K562 (cell line): Measurements from ENCODE around the gene PXDC1. TPM values are rescaled to one million over a fixed set of nuclear protein-coding genes. Genes with fewer than 3 reads are reported as not detected.
A peak's percentile ranks its signal among the peaks of the same experiment; 100 is the strongest.

ENCODE experiments used
- ATAC-seq: fragments of 200-7000 bp; cut with Tn5 transposase; 3 replicates; pipeline ENCODE4 v1.9.1; 2020; ENCODE audit warnings: moderate library complexity
- BruUV-seq: library from RNA; stranded (reverse); fragments of 400-500 nt; replicated peaks from 2 replicates; lab custom pipeline; 2021; lab: Mats Ljungman, UMichigan
- CTCF ChIA-PET: fragments of 300-600 bp; formaldehyde crosslinking; extraction: SDS; loops from one replicate; lab custom pipeline; 2021; ENCODE audit warnings: low intra/inter-chr PET ratio; lab: Yijun Ruan, JAX
- POLR2A ChIA-PET: fragments of 300-600, 350-650 bp; sonication (Branson Sonifier 250); formaldehyde crosslinking; extraction: SDS; loops from one replicate; lab custom pipeline; 2021; ENCODE audit warnings: antibody characterized with exemption, inconsistent platforms; lab: Yijun Ruan, JAX
- DNase-seq, 4 experiments: peaks; one replicate each; pipeline versions ENCODE4 v3.0.0 to v3.0.0-alpha.2; 2011 to 2018; ENCODE audit warnings: low spot score in 3 of 4, mixed read lengths in 3 of 4; ENCODE audit errors: extremely low read depth in 1 of 4
- FAIRE-seq: peaks from 2 replicates; lab custom pipeline; 2011; peaks lifted over from hg19 to GRCh38; lab: Jason Lieb, UNC
- H2AFZ ChIP-seq: 2 replicates; pipeline ENCODE4 v1.6.0; 2011; ENCODE audit warnings: low read depth, low read length, control low read depth, inconsistent platforms
- H3K27ac ChIP-seq: fragments of 200-600 bp; 3 replicates; pipeline ENCODE4 v1.8.0; 2011; ENCODE audit warnings: low read depth, mild to moderate bottlenecking, control low read depth, inconsistent platforms, low read length, moderate library complexity, mixed read lengths; ENCODE audit errors: extremely low read depth
- H3K27me3 ChIP-seq, 2 experiments: fragments of 300-600 bp in 1 of 2; 2 replicates in 1 of 2; 3 replicates in 1 of 2; pipeline versions ENCODE4 v1.6.0 to v1.8.0; 2011; ENCODE audit warnings: inconsistent platforms in 2 of 2, low read length in 2 of 2, mild to moderate bottlenecking in 1 of 2, mixed read lengths in 1 of 2, moderate library complexity in 1 of 2; ENCODE audit not compliant: control insufficient read depth in 2 of 2, insufficient read depth in 2 of 2
- H3K36me3 ChIP-seq: fragments of 300-600 bp; 3 replicates; pipeline ENCODE4 v1.8.0; 2011; ENCODE audit warnings: mild to moderate bottlenecking, low read length, inconsistent platforms; ENCODE audit not compliant: control insufficient read depth, insufficient read depth
- H3K4me1 ChIP-seq, 2 experiments: fragments of 200-600 bp in 1 of 2; replicated peaks in 1 of 2; 2 replicates in 1 of 2; 3 replicates in 1 of 2; pipeline versions ENCODE4 v1.5.1 to v1.8.0; 2011; ENCODE audit warnings: inconsistent platforms in 2 of 2, low read length in 2 of 2, mild to moderate bottlenecking in 1 of 2, mixed read lengths in 1 of 2, moderate library complexity in 1 of 2; ENCODE audit not compliant: control insufficient read depth in 2 of 2, insufficient read depth in 2 of 2
- H3K4me2 ChIP-seq: 2 replicates; pipeline ENCODE4 v1.6.1; 2011; ENCODE audit warnings: low read length, control low read depth, inconsistent platforms, mixed read lengths; ENCODE audit not compliant: insufficient read depth
- H3K4me3 ChIP-seq: fragments of 200-600 bp; sonication (generic), shearing (Covaris generic); 2 replicates; pipeline ENCODE4 v1.5.1; 2016; ENCODE audit warnings: control low read depth, inconsistent platforms
- H3K79me2 ChIP-seq: fragments of 200-600 bp; 3 replicates; pipeline ENCODE4 v1.8.0; 2011; ENCODE audit warnings: low read length, inconsistent platforms; ENCODE audit not compliant: control insufficient read depth, insufficient read depth
- H3K9ac ChIP-seq, 2 experiments: 2 replicates each; pipeline versions ENCODE4 v1.6.0 to v1.6.1; 2011; ENCODE audit warnings: low read depth in 2 of 2, low read length in 2 of 2, control low read depth in 1 of 2, inconsistent platforms in 1 of 2, mild to moderate bottlenecking in 1 of 2, mixed read lengths in 1 of 2; ENCODE audit not compliant: insufficient read depth in 1 of 2
- H3K9me1 ChIP-seq: one replicate; pipeline ENCODE4 v1.6.0; 2011; ENCODE audit warnings: inconsistent platforms, mild to moderate bottlenecking, low read length, moderate library complexity; ENCODE audit not compliant: control insufficient read depth, insufficient read depth
- H3K9me3 ChIP-seq: replicated peaks from 2 replicates; pipeline ENCODE4 v1.5.1; 2011; ENCODE audit warnings: low read depth, low read length, inconsistent platforms; ENCODE audit not compliant: control insufficient read depth, insufficient read depth
- H4K20me1 ChIP-seq: replicated peaks from 2 replicates; pipeline ENCODE4 v1.6.1; 2011; ENCODE audit warnings: low read length, inconsistent platforms, mixed read lengths; ENCODE audit not compliant: control insufficient read depth, insufficient read depth
- CTBP1 ChIP-seq: fragments of 450-650 bp; IDR thresholded peaks from 2 replicates; pipeline ENCODE4 v1.6.1; 2016; ENCODE audit warnings: borderline replicate concordance
- FOXO4 ChIP-seq: fragments of 450-650 bp; formaldehyde crosslinking; IDR thresholded peaks from 2 replicates; pipeline ENCODE4 v1.4.0; 2020; ENCODE audit warnings: mild to moderate bottlenecking, moderate library complexity
- L3MBTL2 ChIP-seq: fragments of 450-650 bp; IDR thresholded peaks from 2 replicates; pipeline ENCODE4 v1.6.1; 2016; ENCODE audit warnings: mild to moderate bottlenecking, moderate library complexity
- NR4A1 ChIP-seq, 2 experiments: fragments of 250-450 bp in 1 of 2; fragments of 450-650 bp in 1 of 2; sonication (Bioruptor Pico) in 1 of 2; IDR thresholded peaks; 2 replicates each; pipeline versions ENCODE4 v1.4.0 to v1.6.1; 2016 to 2020; ENCODE audit warnings: mild to moderate bottlenecking in 2 of 2, missing compliant biosample characterization in 1 of 2, missing genetic modification characterization in 1 of 2, moderate library complexity in 1 of 2
- RAD21 ChIP-seq, 2 experiments: fragments of 250-450 bp in 1 of 2; fragments of 450-650 bp in 1 of 2; sonication (Bioruptor Pico) in 1 of 2; formaldehyde crosslinking in 1 of 2; IDR thresholded peaks in 1 of 2; conservative IDR thresholded peaks in 1 of 2; 2 replicates each; pipeline versions ENCODE4 v1.4.0 to v1.8.0; 2020 to 2022; ENCODE audit warnings: mild to moderate bottlenecking in 2 of 2, moderate library complexity in 1 of 2
- RBM17 ChIP-seq: fragments of 200-400 bp; formaldehyde crosslinking; IDR thresholded peaks from 2 replicates; pipeline ENCODE4 v1.6.1; 2017; ENCODE audit warnings: low read depth, mild to moderate bottlenecking, low read length, borderline replicate concordance
- WGBS: fragments of 100-300 bp; shearing (Covaris generic); methylation state at CpG from one replicate; pipeline ENCODE4 v1.1.6; 2016; ENCODE audit warnings: low coverage, mixed read lengths; ENCODE audit not compliant: insufficient coverage; ENCODE audit errors: missing lambda C conversion rate; 5-methylcytosine and 5-hydroxymethylcytosine counted together
- in situ Hi-C: fragments of 300-500 bp; cut with MboI; formaldehyde crosslinking; loops from 4 replicates; pipeline ENCODE4 v1.15.0; 2018; ENCODE audit warnings: inconsistent platforms, mixed read lengths
- intact Hi-C: fragments of 100-400 bp; cut with micrococcal nuclease; formaldehyde crosslinking; loops from 2 replicates; pipeline ENCODE4 v1.14.2; 2022
- polyA plus RNA-seq, 8 experiments: library from polyadenylated mRNA; depleted of rRNA in 4 of 8; stranded (reverse) in 5 of 8; unstranded in 3 of 8; fragments of >200 nt; fragmentation: Nextera tagmentation in 2 of 8; fragmentation: Illumina TruSeq in 1 of 8; extraction: Ambion mirVana in 2 of 8; extraction: Trizol in 1 of 8; gene quantifications; 2 replicates each; pipeline versions ENCODE4 v1.2.1 to v1.2.3, GENCODE V29; 2011 to 2014; ENCODE audit warnings: inconsistent platforms in 1 of 8, missing spikeins in 1 of 8
- total RNA-seq, 7 experiments: library from RNA; depleted of rRNA in 6 of 7; stranded (reverse); fragments of >200 nt in 6 of 7; fragmentation: Illumina TruSeq in 2 of 7; extraction: Trizol in 2 of 7; gene quantifications; 2 replicates each; pipeline versions ENCODE4 v1.2.1 to v1.2.3, GENCODE V29; 2011 to 2021; ENCODE audit warnings: low replicate concordance in 1 of 7

Gene PXDC1
- total and polyA plus RNA-seq, 9 of the 15 experiments (the other 6 are each of a cell fraction or from before 2014, with no cell fraction given), result 0.09 to 0.33 (median 0.16) TPM; not detected in 5

- 7% methylated on average over 25 of the region's 25 CpGs for WGBS
- Histone ChIP-seq H3K9ac (no peak overlapping the region), H3K4me2 (no peak overlapping the region; the same call in 1 of the 2 replicates), H3K27me3 (peaks cover 49 to 76% of the 10 kb centered on the region in 2 experiments; a peak in 4 of 5 replicates), H4K20me1 (peaks cover 8% of the 10 kb centered on the region), H3K9me1 (no peaks in the 10 kb centered on the region), H3K9me3 (no peaks in the 10 kb centered on the region), H2AFZ (no peak overlapping the region), H3K36me3 (no peaks in the 10 kb centered on the region), H3K27ac (no peak overlapping the region), H3K79me2 (no peaks in the 10 kb centered on the region), H3K4me1 (peaks cover 0 to 9% of the 10 kb centered on the region in 2 experiments; a peak in 2 of 5 replicates), H3K4me3 (no peak overlapping the region)
- ATAC-seq (peak; percentile 63), FAIRE-seq (no peak), DNase-seq (no peak)
- intact Hi-C loops, result no loop called here
- CTCF ChIA-PET, result interaction anchor here (0.6 kb wide), 1 partner anchor 265 kb away, joined by 6 read pairs; no protein-coding TSS in a partner anchor
- 0 out of 2 replicates have a peak, but pooled peaks have one; percentile 19 for TF ChIP-seq L3MBTL2
- no peak for TF ChIP-seq NR4A1 (CRISPR knock-in tag; IDR thresholded peaks at IDR 0.05)
- no peak for TF ChIP-seq NR4A1 (tag; IDR thresholded peaks at IDR 0.05)
- no peak for TF ChIP-seq FOXO4 (CRISPR knock-in tag)
- peak in 1 of 2 experiments; percentile 24; a peak in 2 of 4 replicates for TF ChIP-seq RAD21 (CRISPR knock-in tag; conservative IDR thresholded peaks at IDR 0.05 in 1 of 2, IDR thresholded peaks at IDR 0.05 in 1 of 2)
- TF ChIP-seq CTBP1, result peak; percentile 40; the same call in 1 of the 2 replicates
- no peak for TF ChIP-seq RBM17
- in situ Hi-C loops, result no loop called here
- BruUV-seq, result no TSS peak
- POLR2A ChIA-PET, result no interaction called here
Observed at GRCh38 chr6:3737149-3737830, 14.2 kb downstream of the PXDC1 start.
